WI38 (cell line): ENCODE data around the gene KIF25.

ENCODE experiments used
- H3K4me3 ChIP-seq: 2 replicates; pipeline ENCODE4 v1.5.1; 2011; ENCODE audit warnings: low read depth, mild to moderate bottlenecking, control low read depth, low read length
- TF ChIP-seq, protein P1 (sequence below): IDR thresholded peaks from 2 replicates; pipeline ENCODE4 v1.5.1; 2012; ENCODE audit warnings: low read depth, mild to moderate bottlenecking, control low read depth, low read length

The KIF25 gene

DNA sequence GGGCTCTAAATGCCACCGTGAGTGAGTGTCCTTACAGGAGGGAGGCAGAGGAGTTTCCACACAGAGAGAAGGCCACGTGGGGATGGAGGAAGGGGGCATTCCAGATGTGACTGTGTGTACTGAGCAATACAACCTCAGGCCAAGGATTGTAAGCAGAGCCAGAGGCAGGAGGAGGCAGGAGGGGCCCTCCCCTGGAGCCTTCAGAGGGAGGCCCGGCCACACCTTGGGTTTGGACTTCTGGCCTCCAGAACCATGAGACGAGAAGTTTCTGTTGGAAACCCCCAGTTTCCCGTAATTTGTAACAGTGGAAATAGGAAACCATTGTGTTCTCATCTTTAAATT is 9.3 kb upstream of the KIF25 start:
- TF ChIP-seq, protein P1, sequence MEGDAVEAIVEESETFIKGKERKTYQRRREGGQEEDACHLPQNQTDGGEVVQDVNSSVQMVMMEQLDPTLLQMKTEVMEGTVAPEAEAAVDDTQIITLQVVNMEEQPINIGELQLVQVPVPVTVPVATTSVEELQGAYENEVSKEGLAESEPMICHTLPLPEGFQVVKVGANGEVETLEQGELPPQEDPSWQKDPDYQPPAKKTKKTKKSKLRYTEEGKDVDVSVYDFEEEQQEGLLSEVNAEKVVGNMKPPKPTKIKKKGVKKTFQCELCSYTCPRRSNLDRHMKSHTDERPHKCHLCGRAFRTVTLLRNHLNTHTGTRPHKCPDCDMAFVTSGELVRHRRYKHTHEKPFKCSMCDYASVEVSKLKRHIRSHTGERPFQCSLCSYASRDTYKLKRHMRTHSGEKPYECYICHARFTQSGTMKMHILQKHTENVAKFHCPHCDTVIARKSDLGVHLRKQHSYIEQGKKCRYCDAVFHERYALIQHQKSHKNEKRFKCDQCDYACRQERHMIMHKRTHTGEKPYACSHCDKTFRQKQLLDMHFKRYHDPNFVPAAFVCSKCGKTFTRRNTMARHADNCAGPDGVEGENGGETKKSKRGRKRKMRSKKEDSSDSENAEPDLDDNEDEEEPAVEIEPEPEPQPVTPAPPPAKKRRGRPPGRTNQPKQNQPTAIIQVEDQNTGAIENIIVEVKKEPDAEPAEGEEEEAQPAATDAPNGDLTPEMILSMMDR = no peak

DNA sequence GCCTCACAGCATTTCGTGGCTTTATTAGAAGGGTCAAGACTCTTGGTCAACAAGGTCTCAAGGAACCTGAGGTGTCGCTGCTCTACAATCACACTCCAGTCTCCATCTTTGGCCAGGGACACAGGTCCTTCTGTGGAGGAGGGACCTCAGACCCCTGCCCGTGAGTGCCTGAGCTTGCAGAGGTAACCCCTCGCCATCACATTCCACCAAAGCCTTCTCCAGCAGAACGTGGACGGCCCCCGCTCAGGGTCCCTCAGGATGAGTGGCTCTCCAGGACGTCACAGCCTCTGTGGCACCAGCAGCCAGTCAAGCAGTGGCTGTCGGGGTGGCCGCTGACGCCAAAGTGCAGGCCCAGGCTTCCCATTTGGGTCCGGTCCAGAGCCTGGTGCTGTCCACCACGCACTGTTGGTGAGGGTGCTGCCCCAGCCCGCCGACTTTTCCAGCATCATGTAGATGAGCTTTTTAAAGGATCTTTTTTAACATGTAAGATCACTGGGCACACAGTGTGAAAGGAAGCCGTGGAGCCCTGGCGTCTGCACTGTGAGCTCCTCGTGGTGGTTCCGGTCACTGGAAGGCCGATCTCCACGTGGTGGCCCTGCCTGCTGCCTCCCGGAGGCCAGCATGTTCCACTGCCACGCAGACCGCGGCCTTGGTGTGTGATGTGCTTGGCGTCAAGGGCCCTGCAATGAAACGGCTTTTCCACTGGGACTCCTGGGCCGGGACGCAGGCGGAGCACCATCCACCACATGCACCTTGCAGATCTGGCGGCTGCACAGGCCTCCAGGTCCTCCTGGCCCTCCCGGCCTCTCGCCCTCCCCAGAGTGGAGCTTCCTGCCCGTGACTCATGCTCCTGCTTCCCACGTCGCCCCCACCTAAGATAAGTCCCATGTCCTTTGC is 8.3 kb upstream of the KIF25 start:
- H3K4me3 ChIP-seq = no peak overlapping the region

More for the DNA sequence above, 9.3 kb upstream of the KIF25 start:
- H3K4me3 ChIP-seq = no peak overlapping the region

DNA sequence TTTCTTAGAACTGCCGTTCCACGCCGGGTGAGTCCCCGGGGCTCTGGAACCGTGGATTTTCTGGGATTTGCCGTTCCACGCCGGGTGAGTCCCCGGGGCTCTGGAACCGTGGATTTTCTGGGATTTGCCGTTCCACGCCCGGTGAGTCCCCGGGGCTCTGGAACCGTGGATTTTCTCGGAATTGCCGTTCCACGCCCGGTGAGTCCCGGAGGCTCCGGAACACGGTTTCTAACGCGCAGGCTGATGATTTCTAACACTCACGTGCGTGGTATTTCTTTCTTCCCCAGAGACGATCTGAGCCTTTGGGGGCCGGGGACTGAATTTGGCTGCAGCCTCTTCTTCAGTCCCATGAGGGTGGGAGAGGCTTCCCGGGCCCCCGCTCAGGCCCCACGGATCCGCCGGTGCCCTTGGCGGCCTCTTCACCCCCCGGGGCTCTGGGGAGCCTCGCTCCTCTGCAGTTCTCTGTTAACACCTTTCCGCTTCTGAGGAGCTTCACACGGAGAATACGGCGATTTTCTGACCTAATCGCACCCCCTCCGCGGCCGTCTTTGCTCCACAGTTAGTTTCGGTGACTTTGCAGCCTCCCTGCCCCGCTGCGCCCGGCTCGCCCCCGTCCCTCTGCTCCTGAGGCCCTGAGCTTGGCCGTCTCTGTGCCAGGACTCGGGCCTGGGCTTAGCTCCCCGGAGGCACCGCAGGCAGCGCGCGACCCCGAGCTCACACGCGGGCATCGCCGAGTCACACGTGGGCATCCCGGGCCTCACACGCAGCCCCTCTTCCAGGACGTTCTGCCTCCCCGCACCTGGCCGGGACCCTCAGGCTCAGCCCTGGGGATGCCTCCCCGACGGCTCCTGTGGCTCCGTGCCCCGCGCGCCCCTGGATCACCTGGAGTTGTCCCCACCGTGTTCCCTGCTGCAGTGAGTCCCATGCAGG is 7.2 kb upstream of the KIF25 start:
- H3K4me3 ChIP-seq = no peak overlapping the region
- TF ChIP-seq, protein P1 = no peak

More for the DNA sequence above, 8.3 kb upstream of the KIF25 start:
- TF ChIP-seq, protein P1 = no peak

DNA sequence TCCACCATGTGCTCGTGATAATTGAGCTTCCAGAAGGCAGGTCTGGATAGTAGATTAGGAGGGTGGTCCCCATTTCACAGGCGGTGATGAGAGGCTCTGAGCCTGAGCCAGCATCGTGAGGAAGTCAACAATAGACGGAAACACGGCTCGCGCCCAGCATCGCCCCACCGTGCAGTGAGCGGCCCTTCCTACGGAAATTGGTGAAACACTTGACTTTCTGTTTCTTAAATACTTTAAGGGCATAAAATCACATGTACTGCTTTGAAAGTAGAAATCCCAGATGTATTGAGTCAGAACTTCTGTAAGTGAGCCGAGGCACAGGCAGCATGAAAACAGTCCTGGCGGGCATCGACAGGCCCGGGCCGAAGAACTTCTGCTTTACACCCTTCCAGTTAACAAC is 4.3 kb upstream of the KIF25 start:
- H3K4me3 ChIP-seq = no peak overlapping the region
- TF ChIP-seq, protein P1 = no peak

DNA sequence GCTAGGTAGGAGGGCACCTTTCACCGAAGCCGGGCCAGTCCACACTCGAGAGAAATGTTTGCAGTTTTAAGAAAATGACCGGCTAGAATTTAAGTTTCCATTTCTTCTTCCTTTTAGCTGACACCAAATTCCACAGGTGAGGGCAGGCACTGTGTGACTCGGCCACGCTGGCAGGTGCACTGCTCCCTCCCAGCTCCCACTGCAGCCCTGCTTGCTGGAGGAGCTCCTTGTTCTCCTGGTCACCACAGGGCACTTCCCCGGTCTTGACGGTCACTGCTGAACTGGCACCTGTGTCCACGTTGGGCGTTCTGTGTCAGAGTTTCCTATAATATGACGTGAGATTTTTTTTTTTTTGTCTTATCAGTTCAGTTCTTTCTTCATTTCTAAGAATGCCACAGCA is 3.6 kb upstream of the KIF25 start:
- no peak overlapping the region for H3K4me3 ChIP-seq
- TF ChIP-seq, protein P1 = no peak

DNA sequence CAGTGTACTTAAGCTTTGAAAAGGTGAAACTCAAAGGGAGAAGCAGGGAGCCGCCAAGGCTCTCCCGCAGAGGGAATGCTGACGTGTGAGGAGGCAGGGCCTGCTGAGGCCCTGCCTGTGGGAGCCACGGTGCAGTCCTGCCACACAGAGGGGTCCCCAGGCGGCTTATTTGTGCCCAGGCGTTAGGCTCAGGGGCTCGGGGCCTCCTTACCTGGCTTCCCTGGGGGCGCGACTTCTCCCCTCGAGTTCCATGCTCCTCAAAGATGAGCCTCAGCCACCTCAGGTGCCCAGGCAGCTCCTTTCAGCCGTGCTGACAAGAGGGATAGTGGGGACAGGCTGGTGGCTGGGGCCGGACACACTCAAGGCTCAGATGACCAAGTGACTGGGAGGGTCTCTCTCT is 2.2 kb upstream of the KIF25 start:
- TF ChIP-seq, protein P1 = no peak
- H3K4me3 ChIP-seq = no peak overlapping the region
